PC-9 (cell line): ENCODE data around the gene CDH24. TPM values are rescaled to one million over a fixed set of nuclear protein-coding genes. Genes with fewer than 3 reads are reported as not detected.

Source experiments
- BruUV-seq: library from RNA; stranded (reverse); fragments of 400-500 nt; replicated peaks from 2 replicates; lab custom pipeline; 2021; lab: Mats Ljungman, UMichigan
- CTCF ChIA-PET: fragments of 300-600 bp; sonication (Branson Sonifier 250); formaldehyde crosslinking; loops from one replicate; lab custom pipeline; 2022; ENCODE audit warnings: antibody characterized with exemption; lab: Charles Lee
- POLR2A ChIA-PET: fragments of 300-600 bp; sonication (Branson Sonifier 250); formaldehyde crosslinking; loops from one replicate; lab custom pipeline; 2022; ENCODE audit warnings: antibody characterized with exemption; ENCODE audit not compliant: unreplicated experiment; lab: Charles Lee
- DNase-seq, 2 experiments: peaks; one replicate each; pipeline versions ENCODE4 v3.0.0 to v3.0.0-alpha.2; 2015 to 2022; ENCODE audit warnings: mixed read lengths in 1 of 2
- H2AFZ ChIP-seq: fragments of 200-600 bp; sonication (generic); 2 replicates; pipeline ENCODE4 v1.8.1; 2017; ENCODE audit warnings: antibody characterized with exemption
- H3F3A ChIP-seq: fragments of 200-600 bp; sonication (generic); 2 replicates; pipeline ENCODE4 v1.8.1; 2017; ENCODE audit warnings: antibody characterized with exemption, mild to moderate bottlenecking, low read depth; ENCODE audit not compliant: insufficient read depth
- H3K27ac ChIP-seq: fragments of 200-600 bp; sonication (generic); 2 replicates; pipeline ENCODE4 v1.6.1; 2016; ENCODE audit warnings: mixed run types
- H3K27me3 ChIP-seq: fragments of 200-600 bp; sonication (generic); 2 replicates; pipeline ENCODE4 v1.6.1; 2016; ENCODE audit warnings: low read depth, mixed run types; ENCODE audit not compliant: insufficient read depth
- H3K36me3 ChIP-seq: fragments of 200-600 bp; sonication (generic); 2 replicates; pipeline ENCODE4 v1.6.1; 2016; ENCODE audit warnings: low read depth, mixed run types
- H3K4me1 ChIP-seq: fragments of 200-600 bp; sonication (generic); replicated peaks from 2 replicates; pipeline ENCODE4 v1.6.1; 2016; ENCODE audit warnings: mixed run types; ENCODE audit not compliant: insufficient read depth
- H3K4me2 ChIP-seq: fragments of 200-600 bp; sonication (generic); 2 replicates; pipeline ENCODE4 v1.6.1; 2017; ENCODE audit warnings: mixed run types
- H3K4me3 ChIP-seq: fragments of 200-600 bp; sonication (generic); 2 replicates; pipeline ENCODE4 v1.6.1; 2016; ENCODE audit warnings: mixed run types
- H3K79me2 ChIP-seq: fragments of 200-600 bp; sonication (generic); 2 replicates; pipeline ENCODE4 v1.6.1; 2017; ENCODE audit warnings: low read depth, mixed run types
- H3K9me2 ChIP-seq: fragments of 200-600 bp; sonication (generic); 2 replicates; pipeline ENCODE4 v1.8.1; 2017; ENCODE audit warnings: mild to moderate bottlenecking; ENCODE audit not compliant: insufficient read depth
- H3K9me3 ChIP-seq: fragments of 200-600 bp; sonication (generic); 2 replicates; pipeline ENCODE4 v1.8.1; 2016; ENCODE audit warnings: low read depth; ENCODE audit not compliant: insufficient read depth
- H4K20me1 ChIP-seq: fragments of 200-600 bp; sonication (generic); 2 replicates; pipeline ENCODE4 v1.8.1; 2017; ENCODE audit not compliant: insufficient read depth
- EZH2 ChIP-seq: fragments of 200-600 bp; sonication (generic); IDR thresholded peaks from 2 replicates; pipeline ENCODE4 v1.8.0; 2017; ENCODE audit warnings: antibody characterized with exemption, low read depth
- intact Hi-C: fragments of 100-400 bp; cut with micrococcal nuclease; formaldehyde crosslinking; loops from one replicate; pipeline ENCODE4 v1.10.0; 2022; ENCODE audit not compliant: unreplicated experiment
- total RNA-seq: library from RNA; stranded (reverse); gene quantifications from 2 replicates; pipeline ENCODE4 v1.2.3, GENCODE V29; 2021
- TF ChIP-seq, protein P1 (sequence below): fragments of 200-600 bp; sonication (generic); conservative IDR thresholded peaks from 2 replicates; pipeline ENCODE4 v1.6.1; 2017; ENCODE audit warnings: mixed run types, antibody characterized with exemption, mild to moderate bottlenecking, moderate library complexity

Gene CDH24
- total RNA-seq, 1 experiment from 2014 or later, result 16.4 TPM

- Histone ChIP-seq H3K36me3 (peaks cover 37% of the 10 kb centered on the region), H3K27me3 (no peaks in the 10 kb centered on the region), H3K4me1 (peaks cover 52% of the 10 kb centered on the region), H3K9me2 (no peaks in the 10 kb centered on the region), H3K4me3 (no peak overlapping the region), H4K20me1 (no peaks in the 10 kb centered on the region), H3K27ac (peak overlapping the region; percentile 96), H3K9me3 (no peaks in the 10 kb centered on the region), H3F3A (peaks cover 52% of the 10 kb centered on the region), H3K79me2 (peaks cover 11% of the 10 kb centered on the region; the same call in 1 of the 2 replicates), H2AFZ (no peak overlapping the region), H3K4me2 (no peak overlapping the region)
- intact Hi-C loops, result no loop called here
- POLR2A ChIA-PET, result no interaction called here
- TF ChIP-seq, protein P1, sequence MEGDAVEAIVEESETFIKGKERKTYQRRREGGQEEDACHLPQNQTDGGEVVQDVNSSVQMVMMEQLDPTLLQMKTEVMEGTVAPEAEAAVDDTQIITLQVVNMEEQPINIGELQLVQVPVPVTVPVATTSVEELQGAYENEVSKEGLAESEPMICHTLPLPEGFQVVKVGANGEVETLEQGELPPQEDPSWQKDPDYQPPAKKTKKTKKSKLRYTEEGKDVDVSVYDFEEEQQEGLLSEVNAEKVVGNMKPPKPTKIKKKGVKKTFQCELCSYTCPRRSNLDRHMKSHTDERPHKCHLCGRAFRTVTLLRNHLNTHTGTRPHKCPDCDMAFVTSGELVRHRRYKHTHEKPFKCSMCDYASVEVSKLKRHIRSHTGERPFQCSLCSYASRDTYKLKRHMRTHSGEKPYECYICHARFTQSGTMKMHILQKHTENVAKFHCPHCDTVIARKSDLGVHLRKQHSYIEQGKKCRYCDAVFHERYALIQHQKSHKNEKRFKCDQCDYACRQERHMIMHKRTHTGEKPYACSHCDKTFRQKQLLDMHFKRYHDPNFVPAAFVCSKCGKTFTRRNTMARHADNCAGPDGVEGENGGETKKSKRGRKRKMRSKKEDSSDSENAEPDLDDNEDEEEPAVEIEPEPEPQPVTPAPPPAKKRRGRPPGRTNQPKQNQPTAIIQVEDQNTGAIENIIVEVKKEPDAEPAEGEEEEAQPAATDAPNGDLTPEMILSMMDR, result no peak
- TF ChIP-seq EZH2, result no peak
- TSS peak; percentile 72 for BruUV-seq
- no peak for DNase-seq
- CTCF ChIA-PET, result no interaction called here
These were observed 23.2 kb upstream of the CDH24 start for GRCh38 chr14:23080474-23080873.

DNA sequence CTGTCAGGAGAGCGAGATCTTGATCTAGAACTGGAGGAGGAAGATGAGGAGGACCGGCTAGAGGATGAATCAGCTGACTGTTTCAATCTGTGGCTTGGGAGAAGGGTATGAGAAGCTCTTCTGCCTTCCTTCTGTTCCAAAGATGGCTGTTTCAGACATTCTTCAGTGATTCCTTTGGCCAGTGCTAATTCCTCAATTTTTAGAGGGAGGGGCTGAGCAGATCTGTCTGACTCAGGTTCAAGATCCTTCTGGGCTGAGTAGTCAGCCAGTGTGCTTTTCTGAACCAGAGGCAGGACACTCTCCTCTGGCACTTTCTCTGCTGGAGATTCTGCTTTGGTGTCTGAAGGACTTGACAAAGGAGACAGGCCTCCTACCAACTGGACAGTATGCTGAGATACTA is 22.4 kb upstream of the CDH24 start:
- Histone ChIP-seq H4K20me1 (no peaks in the 10 kb centered on the region), H3F3A (peaks cover 52% of the 10 kb centered on the region), H2AFZ (no peak overlapping the region), H3K4me2 (no peak overlapping the region), H3K36me3 (peaks cover 33% of the 10 kb centered on the region), H3K9me2 (no peaks in the 10 kb centered on the region), H3K27ac (peak overlapping the region; percentile 96), H3K4me1 (peaks cover 53% of the 10 kb centered on the region), H3K9me3 (no peaks in the 10 kb centered on the region), H3K4me3 (no peak overlapping the region), H3K79me2 (peaks cover 18% of the 10 kb centered on the region; the same call in 1 of the 2 replicates), H3K27me3 (no peaks in the 10 kb centered on the region)
- no peak for TF ChIP-seq EZH2
- TF ChIP-seq, protein P1, result no peak
- no peak for DNase-seq
- ChIA-PET CTCF (no interaction called here), POLR2A (no interaction called here)
- intact Hi-C loops, result loop anchor here (2.0 to 10.0 kb wide), 2 partner anchors 15 to 225 kb away; partner anchors contain the start of genes ACIN1, BCL2L2, C14orf119 and PPP1R3E
- BruUV-seq, result no TSS peak

GRCh38 chr14:23078692-23079116 is 21.4 kb upstream of the CDH24 start:
- intact Hi-C loops, result loop anchor here (2.0 to 10.0 kb wide), 2 partner anchors 16 to 226 kb away; partner anchors contain the start of genes ACIN1, BCL2L2, C14orf119 and PPP1R3E
- no TSS peak for BruUV-seq
- peak overlapping the region; percentile 96 for H3K27ac ChIP-seq
- H3K9me3 ChIP-seq, result no peaks in the 10 kb centered on the region
- TF ChIP-seq, protein P1, result no peak
- TF ChIP-seq EZH2, result no peak
- peaks cover 33% of the 10 kb centered on the region for H3K36me3 ChIP-seq
- H3K4me2 ChIP-seq, result peak overlapping the region; percentile 56
- CTCF ChIA-PET, result interaction anchor here (0.6 to 2.8 kb wide), 3 partner anchors 10 to 92 kb away, joined by 3 to 15 read pairs (median 4); no protein-coding TSS in a partner anchor
- H2AFZ ChIP-seq, result no peak overlapping the region
- POLR2A ChIA-PET, result interaction anchor here (1.0 kb wide), 2 partner anchors 17 to 205 kb away, joined by 5 to 6 read pairs; no protein-coding TSS in a partner anchor
- H4K20me1 ChIP-seq, result no peaks in the 10 kb centered on the region
- H3K4me1 ChIP-seq, result peaks cover 53% of the 10 kb centered on the region
- DNase-seq, result peak; percentile 77 to 96
- no peak overlapping the region for H3K4me3 ChIP-seq
- H3K79me2 ChIP-seq, result peaks cover 20% of the 10 kb centered on the region; the same call in 1 of the 2 replicates
- H3K9me2 ChIP-seq, result no peaks in the 10 kb centered on the region
- no peaks in the 10 kb centered on the region for H3K27me3 ChIP-seq
- peaks cover 52% of the 10 kb centered on the region for H3F3A ChIP-seq
